GM21515 (cell line): ENCODE data around the gene CLSTN2.

Source experiments
- ATAC-seq: cut with Tn5 transposase; IDR thresholded peaks from one replicate; pipeline ENCODE4 v1.9.1; 2021; ENCODE audit not compliant: unreplicated experiment

The CLSTN2 gene

DNA sequence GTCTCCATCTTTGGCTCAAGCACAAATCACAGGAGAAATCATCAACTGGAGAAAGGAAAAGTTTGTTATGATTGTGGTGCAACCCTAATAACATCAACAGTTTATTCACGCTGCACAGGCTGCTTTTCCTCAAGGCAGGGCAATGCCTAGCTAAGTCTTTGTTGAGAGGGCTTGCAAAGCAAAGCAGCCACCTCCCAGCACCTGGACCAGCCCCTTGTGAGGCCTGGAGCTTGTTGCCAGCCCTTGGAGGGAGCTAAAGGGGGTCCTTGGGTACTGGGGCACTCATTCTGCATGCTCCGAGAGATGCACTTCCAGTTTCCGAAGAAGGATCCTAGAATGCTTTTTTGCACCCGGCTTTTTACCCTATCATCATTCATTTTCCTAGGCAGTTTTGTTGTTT is 288.2 kb downstream of the CLSTN2 start:
- ATAC-seq, result no peak

DNA sequence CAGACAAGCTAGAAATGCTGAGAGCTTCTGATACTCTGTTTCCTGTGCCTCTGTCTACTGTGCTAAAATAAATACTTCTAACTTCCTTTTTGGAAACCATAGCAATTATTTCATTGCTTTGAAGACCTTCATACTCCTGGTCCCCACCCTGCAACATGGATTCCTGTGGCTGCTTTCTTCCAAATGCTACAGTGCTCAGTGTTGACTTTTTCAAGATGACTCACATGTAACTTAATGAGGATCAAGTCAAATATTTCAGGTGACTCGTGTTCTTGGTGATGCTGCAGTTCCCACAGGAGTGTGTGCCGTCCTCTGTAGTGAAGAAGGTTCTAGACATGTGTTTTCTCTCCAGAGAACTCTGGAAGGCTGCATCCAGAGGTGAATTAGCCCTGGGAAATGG is 288.6 kb downstream of the CLSTN2 start:
- ATAC-seq, result no peak

DNA sequence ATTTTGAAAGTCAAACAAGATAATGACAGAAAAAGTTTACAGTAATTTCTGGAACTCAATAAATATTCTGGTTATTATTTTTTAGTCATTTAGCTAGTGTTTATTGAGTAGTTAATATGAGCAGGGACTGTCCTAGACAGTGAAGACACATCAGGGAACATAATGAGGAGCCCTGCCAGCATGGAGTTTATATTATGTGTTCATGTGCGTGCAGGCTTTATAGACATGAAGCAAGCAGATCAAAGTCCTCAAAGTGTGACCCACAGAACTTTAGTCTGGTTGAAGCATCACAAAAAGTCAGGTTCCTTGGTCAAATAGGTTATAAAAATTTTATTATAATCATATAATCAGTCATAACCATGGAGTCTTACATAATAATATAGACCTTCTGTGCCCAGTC is 289.3 kb downstream of the CLSTN2 start:
- no peak for ATAC-seq

DNA sequence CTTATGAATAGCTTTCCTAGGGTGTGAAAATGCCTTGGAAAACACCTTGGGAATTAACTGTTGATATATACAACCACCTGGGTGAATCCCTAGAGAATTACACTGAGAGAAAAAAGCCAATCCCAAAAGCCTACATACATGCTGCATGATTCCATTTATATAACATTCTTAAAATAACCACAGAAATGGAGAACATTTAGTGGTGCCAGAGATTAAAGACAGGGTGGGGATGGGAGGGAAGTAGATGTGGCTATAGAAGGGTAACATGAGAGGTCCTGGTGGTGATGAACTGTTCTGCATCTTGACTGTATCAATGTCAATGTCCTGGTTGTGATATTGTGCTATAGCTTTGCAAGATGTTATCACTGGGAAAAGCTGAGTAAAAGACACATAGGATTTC is 291.0 kb downstream of the CLSTN2 start:
- no peak for ATAC-seq

- ATAC-seq, result no peak
Measured at GRCh38 chr3:140233702-140234101, 298.7 kb downstream of the CLSTN2 start.

DNA sequence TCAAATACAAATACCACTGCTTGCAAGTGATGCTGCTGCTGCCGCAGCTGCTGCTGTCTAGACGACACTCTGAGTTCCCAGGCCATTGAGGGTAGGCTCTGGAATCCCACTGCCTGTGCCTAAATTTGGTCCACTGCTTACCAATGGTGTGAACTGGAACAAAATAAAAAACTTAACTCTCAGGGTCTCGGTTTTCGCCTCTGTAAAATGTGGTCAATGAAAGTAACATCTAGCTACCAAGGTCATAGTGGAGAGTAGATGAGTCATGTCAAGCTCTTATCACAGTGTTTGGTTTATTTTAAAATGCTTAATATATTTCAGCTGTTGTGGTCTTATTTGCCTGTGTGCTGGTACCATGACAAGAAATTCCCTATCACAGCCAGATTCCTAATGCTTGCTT is 299.3 kb downstream of the CLSTN2 start:
- ATAC-seq, result no peak

GRCh38 chr3:140236836-140237501 is 302.0 kb downstream of the CLSTN2 start:
- ATAC-seq, result no peak

DNA sequence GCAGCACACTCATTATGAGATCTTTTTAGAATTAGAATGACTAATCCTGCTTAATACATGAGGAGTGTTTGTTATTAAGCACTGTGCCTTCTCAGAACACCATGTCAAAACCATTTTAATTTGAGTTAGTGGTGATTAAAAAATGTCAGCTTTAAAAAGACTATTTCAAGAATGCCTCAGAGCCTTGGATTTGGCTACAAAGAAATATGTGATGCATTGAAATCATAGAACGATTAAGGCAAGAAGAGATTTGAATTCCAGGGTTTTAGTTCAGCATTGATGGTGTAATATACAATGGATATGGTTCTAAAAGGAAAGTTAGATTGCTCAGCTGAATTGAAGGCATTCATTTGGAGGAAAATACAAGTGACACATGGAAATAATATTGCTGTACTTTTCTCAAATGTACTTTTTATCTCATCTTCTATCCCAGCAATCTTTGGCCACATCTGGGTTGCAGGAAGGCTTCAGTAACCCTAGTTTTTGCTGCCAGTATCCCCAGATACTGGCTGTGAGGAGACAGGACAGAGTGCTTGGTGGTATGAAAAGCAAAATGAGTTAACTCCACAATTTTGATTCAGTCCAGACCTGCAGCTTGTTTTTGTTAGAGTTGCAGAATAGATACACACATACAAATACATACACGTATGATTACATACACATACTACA is 303.8 kb downstream of the CLSTN2 start:
- ATAC-seq, result no peak

DNA sequence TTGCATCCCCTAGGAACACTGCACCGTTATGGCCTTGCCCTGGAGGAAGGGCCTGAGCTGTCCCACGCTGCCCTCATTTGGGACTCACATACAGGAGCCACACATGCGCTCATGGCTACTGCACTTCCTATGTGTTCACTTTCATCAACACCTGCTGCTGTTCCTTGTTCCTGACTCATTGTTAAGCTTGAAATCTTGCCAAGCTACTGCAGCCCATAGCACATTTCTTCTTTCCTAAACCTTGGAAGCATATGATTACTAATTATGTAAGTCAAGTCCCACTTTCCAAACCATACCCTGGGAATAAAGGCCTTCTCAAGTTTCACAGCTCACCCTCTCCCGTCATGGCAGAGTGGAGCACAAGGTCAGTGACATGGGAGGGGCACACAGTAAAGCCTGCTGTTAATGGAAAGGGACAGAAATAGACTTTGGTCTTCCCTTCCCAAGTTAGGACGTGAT is 307.9 kb downstream of the CLSTN2 start:
- ATAC-seq, result no peak

DNA sequence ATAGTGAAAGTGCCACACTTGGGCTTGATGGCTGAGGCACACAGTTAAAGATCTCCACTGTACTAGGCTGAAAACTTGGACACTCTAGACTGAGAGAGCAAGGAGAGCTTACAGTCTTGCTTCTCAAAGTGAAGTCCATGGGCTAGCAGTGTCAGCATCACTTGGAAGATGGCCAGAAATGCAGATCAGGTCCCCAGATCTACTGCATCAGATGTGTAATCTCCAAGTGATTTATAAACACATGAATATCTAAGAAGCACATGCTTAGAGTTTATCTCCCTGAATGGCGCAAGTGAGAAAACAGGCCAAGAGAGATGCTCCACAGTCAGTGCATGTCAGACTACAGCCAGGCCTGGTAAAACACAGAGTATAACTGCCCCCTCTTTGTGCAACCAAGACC is 308.6 kb downstream of the CLSTN2 start:
- ATAC-seq, result no peak

DNA sequence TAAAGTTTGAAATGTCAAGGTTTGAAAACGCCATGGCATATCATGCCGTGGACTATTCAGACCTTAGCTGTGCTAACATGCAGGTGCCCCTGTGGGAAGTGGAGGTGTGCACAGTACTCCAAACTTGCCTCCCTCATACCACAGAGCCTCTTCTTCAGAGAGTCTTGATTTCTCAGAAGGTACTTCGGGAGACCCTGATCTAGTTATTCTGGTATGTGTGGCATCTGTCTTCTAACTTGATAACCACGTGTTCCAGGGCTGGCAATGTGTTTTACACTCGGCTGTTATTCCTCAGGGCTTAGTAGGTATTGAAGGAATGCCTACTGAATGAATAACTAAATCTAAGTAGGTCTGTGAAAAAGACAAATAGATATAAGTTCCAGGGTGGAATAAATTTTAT is 309.9 kb downstream of the CLSTN2 start:
- ATAC-seq, result no peak

- no peak for ATAC-seq
Measured at GRCh38 chr3:140246578-140246977, 311.6 kb downstream of the CLSTN2 start.

DNA sequence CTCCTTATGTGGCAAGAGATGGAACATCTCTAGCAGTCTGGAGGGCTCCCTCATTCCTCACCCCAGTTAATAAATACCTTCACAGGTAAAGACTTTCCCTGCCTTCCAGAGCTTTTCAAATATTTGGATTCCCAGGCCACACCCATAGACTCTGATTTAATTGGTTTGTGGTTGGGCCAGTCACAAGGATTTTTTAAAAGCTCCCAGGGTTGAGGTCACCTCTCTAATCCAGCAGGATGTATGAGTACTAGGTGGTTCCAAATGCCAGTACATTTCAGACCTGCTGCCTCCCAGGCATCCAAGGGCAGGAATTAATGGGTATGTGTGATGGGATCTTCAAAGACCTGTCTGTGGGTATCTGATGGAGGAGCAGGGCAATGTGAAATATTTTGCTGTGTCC is 312.8 kb downstream of the CLSTN2 start:
- no peak for ATAC-seq

DNA sequence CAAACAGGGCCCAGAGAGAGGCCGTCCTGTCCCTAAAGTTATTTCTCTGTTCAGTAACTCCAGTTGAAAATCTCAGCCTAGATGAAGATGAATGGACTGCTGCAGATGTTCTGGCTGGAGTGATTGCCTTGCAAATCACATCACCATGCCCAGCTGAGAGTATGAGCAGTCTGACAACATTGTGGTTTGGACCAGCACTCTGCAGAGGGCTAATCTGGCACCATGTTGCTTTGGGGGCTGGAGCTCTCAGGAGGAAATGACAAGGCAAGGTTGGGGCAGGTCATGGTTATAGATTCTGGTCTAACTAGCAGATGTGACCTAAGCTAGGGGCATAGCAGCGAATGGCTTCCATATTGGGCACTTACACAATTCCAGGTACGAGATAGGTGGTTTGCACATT is 314.2 kb downstream of the CLSTN2 start:
- ATAC-seq, result no peak

- ATAC-seq, result no peak
Measured at GRCh38 chr3:140250010-140250855, 315.2 kb downstream of the CLSTN2 start.

GRCh38 chr3:140250945-140251344 is 316.0 kb downstream of the CLSTN2 start:
- ATAC-seq, result no peak

DNA sequence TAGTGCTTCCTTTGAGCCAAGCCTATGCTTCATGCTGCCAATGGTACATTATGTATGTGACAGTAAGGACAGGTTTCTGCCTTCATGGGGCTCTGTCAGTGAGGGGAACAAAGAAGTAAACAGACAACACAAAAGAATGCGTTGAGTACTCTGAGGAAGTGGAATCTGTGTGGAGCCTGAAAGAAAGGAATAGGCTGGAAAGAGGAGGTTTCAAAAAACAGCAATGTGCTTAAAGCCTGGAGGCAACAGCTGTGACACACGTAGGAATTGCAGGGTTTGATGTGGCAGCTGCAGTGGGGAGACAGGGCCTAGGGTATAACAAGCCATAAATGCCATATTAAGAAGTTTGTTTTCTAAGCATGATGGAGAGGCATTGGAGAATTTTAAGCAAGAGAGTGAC is 316.7 kb downstream of the CLSTN2 start:
- ATAC-seq, result no peak

DNA sequence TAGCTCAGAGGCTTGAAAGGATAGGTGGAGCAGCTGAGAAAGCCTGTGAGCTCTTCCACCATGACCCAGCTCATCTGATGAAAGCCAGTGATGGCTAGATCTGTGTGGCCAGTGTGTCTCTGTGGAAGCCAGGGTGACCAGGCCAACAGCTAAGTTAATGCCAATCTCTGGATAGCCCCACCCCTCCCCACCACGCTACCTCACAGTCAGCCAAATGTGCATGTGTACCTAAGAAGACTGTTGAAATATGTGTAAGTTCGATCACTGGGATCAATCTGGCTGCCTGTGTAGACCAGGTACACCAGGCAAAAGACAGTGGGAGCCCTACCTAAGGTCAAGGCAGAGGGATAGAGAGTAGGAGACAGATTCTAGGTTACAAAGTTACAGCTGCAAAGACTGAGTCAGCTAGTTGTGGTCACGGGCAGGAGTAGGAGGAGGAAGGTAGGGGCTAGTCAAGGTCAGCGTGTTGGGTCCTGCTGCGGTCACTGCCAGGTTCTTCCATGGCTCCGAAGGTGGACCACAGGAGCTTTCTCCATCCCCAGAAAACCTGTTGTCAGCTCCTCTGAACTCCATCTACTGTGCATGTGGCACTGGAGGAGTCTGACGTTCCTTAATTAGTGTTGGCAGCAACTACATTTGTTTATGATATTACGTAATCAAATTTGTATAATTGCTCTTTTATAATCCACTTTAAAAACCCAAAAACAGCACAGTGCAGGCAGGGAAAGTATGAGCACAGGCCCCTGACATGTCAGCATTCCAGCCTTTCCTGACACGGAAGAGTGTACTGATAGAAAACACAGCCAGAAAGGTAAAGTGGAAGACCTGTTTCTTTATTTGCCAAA is 318.0 kb downstream of the CLSTN2 start:
- ATAC-seq, result no peak

GRCh38 chr3:140258222-140258724 is 323.3 kb downstream of the CLSTN2 start:
- ATAC-seq, result no peak

- ATAC-seq, result no peak
Measured at GRCh38 chr3:140265302-140265701, 330.3 kb downstream of the CLSTN2 start.

GRCh38 chr3:140268103-140268502 is 333.1 kb downstream of the CLSTN2 start:
- ATAC-seq, result no peak
